HG02610 (cell line): ENCODE data around the gene TLNRD1.
"Not testable (repeated sequence)": the region's sequence is repeated elsewhere in the genome, so short reads cannot be mapped to it uniquely, and the experiment has no call there.

Source experiments
- ATAC-seq: cut with Tn5 transposase; IDR thresholded peaks from one replicate; pipeline ENCODE4 v1.9.1; 2021; ENCODE audit warnings: mild to moderate bottlenecking, moderate library complexity; ENCODE audit not compliant: unreplicated experiment

Gene TLNRD1

GRCh38 chr15:81000624-81001151, at the start of gene TLNRD1:
Gene TLNRD1 (plus strand): TSS chr15:81000923. CDS start chr15:81002272, 1,349 bp downstream.
- peak; percentile 61 for ATAC-seq

- ATAC-seq, result no peak
These were observed 48.8 kb upstream of the TLNRD1 start for GRCh38 chr15:80951941-80952340.

GRCh38 chr15:80953001-80953952, 47.4 kb upstream of the TLNRD1 start:
- no peak for ATAC-seq

GRCh38 chr15:80953953-80954778, 46.6 kb upstream of the TLNRD1 start:
- ATAC-seq, result no peak

GRCh38 chr15:80955571-80956452, 44.9 kb upstream of the TLNRD1 start:
- not testable (repeated sequence) for ATAC-seq

GRCh38 chr15:80957556-80957955, 43.2 kb upstream of the TLNRD1 start:
- ATAC-seq, result no peak

GRCh38 chr15:80957976-80958375, 42.7 kb upstream of the TLNRD1 start:
- ATAC-seq, result no peak

- ATAC-seq, result no peak
These were observed 41.8 kb upstream of the TLNRD1 start for GRCh38 chr15:80958818-80959495.

- not testable (repeated sequence) for ATAC-seq
These were observed 35.3 kb upstream of the TLNRD1 start for GRCh38 chr15:80965454-80965853.

- ATAC-seq, result no peak
These were observed 34.1 kb upstream of the TLNRD1 start for GRCh38 chr15:80966431-80967197.

GRCh38 chr15:80967451-80967850, 33.3 kb upstream of the TLNRD1 start:
- ATAC-seq, result no peak

- ATAC-seq, result no peak
These were observed 32.7 kb upstream of the TLNRD1 start for GRCh38 chr15:80967991-80968510.

GRCh38 chr15:80969316-80969715, 31.4 kb upstream of the TLNRD1 start:
- no peak for ATAC-seq

GRCh38 chr15:80970018-80970657, 30.6 kb upstream of the TLNRD1 start:
- no peak for ATAC-seq

GRCh38 chr15:80970658-80971057, 30.1 kb upstream of the TLNRD1 start:
- no peak for ATAC-seq

- no peak for ATAC-seq
These were observed 29.6 kb upstream of the TLNRD1 start for GRCh38 chr15:80971143-80971542.

GRCh38 chr15:80972276-80972675, 28.4 kb upstream of the TLNRD1 start:
- no peak for ATAC-seq

GRCh38 chr15:80974914-80975313, 25.8 kb upstream of the TLNRD1 start:
- ATAC-seq, result no peak
